Activated CD8-positive, alpha-beta T cell treated with anti-CD3 and anti-CD28 coated beads, Interleukin-2, amount 10 ng/mL, durations not matched to agents 7 days and 5 days (primary cell): ENCODE results near the gene PARP11. TPM values are rescaled to one million over a fixed set of nuclear protein-coding genes. Genes with fewer than 3 reads are reported as not detected.

Source experiments
- ATAC-seq: fragments of 150-1000 bp; cut with Tn5 transposase; one replicate; pipeline ENCODE4 v1.10.0; 2021; ENCODE audit warnings: moderate library complexity
- CTCF ChIA-PET: fragments of 350-600 bp; sonication (Branson Sonifier 250); formaldehyde crosslinking; loops from one replicate; lab custom pipeline; 2021; ENCODE audit warnings: antibody characterized with exemption; lab: Charles Lee
- POLR2A ChIA-PET: fragments of 350-600 bp; sonication (Branson Sonifier 250); formaldehyde crosslinking; loops from one replicate; lab custom pipeline; 2021; ENCODE audit warnings: antibody characterized with exemption; lab: Charles Lee
- DNase-seq: peaks from one replicate; pipeline ENCODE4 v3.0.0-alpha.2; 2020
- H3K27ac Mint-ChIP-seq: one replicate; pipeline ENCODE4 v1.8.0; 2021; ENCODE audit warnings: mild to moderate bottlenecking, mixed read lengths
- H3K27me3 Mint-ChIP-seq: one replicate; pipeline ENCODE4 v1.8.0; 2021; ENCODE audit warnings: low read depth, mixed read lengths
- H3K36me3 Mint-ChIP-seq: one replicate; pipeline ENCODE4 v1.8.0; 2021; ENCODE audit warnings: low read depth, mixed read lengths
- H3K4me1 Mint-ChIP-seq: one replicate; pipeline ENCODE4 v1.8.0; 2021; ENCODE audit warnings: low read depth, mixed read lengths
- H3K4me3 Mint-ChIP-seq: one replicate; pipeline ENCODE4 v1.8.0; 2021; ENCODE audit warnings: mild to moderate bottlenecking, mixed read lengths
- H3K9me3 Mint-ChIP-seq: one replicate; pipeline ENCODE4 v1.8.0; 2022; ENCODE audit warnings: mixed read lengths; ENCODE audit not compliant: insufficient read depth
- total RNA-seq, 2 experiments: library from RNA; stranded (reverse); gene quantifications; one replicate each; pipeline ENCODE4 v1.2.3, GENCODE V29; 2021

Gene PARP11
- 10 to 100 TPM; 36.4 to 36.6 TPM for total RNA-seq

- H3K27me3 Mint-ChIP-seq: no peaks in the 10 kb centered on the region
- H3K9me3 Mint-ChIP-seq: peaks cover 6% of the 10 kb centered on the region
- DNase-seq (peak; percentile 99), ATAC-seq (peak; percentile 94)
- peak within 1 kb of the TSS; percentile 97 for H3K27ac Mint-ChIP-seq
- ChIA-PET POLR2A (interaction anchor here (0.6 to 1.1 kb wide), 5 partner anchors 115 to 400 kb away, joined by 3 to 6 read pairs (median 4); partner anchors contain the start of gene CCND2), CTCF (interaction anchor here (0.9 to 1.9 kb wide), 5 partner anchors 10 to 403 kb away, joined by 3 to 15 read pairs (median 11); no protein-coding TSS in a partner anchor)
- peak within 1 kb of the TSS; percentile 94 for H3K4me3 Mint-ChIP-seq
- peaks cover 41% of the 10 kb centered on the region for H3K4me1 Mint-ChIP-seq
- peaks cover 28% of the 10 kb centered on the region for H3K36me3 Mint-ChIP-seq
Measured at GRCh38 chr12:3872800-3873636, at the start of gene PARP11. Gene PARP11 (minus strand): TSS chr12:3873399. CDS start chr12:3873229, 170 bp downstream.

GRCh38 chr12:3922033-3922432 lies 48.8 kb upstream of the PARP11 start:
- CTCF ChIA-PET: no interaction called here
- POLR2A ChIA-PET: interaction anchor here (1.7 kb wide), 1 partner anchor 11 kb away, joined by 5 read pairs; no protein-coding TSS in a partner anchor

GRCh38 chr12:3921526-3921925 lies 48.3 kb upstream of the PARP11 start:
- Mint-ChIP-seq H3K9me3 (no peaks in the 10 kb centered on the region), H3K4me3 (no peak overlapping the region), H3K27ac (no peak overlapping the region), H3K27me3 (peaks cover 10% of the 10 kb centered on the region), H3K36me3 (no peaks in the 10 kb centered on the region), H3K4me1 (peaks cover 9% of the 10 kb centered on the region)
- ATAC-seq (no peak), DNase-seq (no peak)
- POLR2A ChIA-PET: interaction anchor here (1.7 kb wide), 1 partner anchor 12 kb away, joined by 5 read pairs; no protein-coding TSS in a partner anchor
- CTCF ChIA-PET: no interaction called here

More at GRCh38 chr12:3922033-3922432, 48.8 kb upstream of the PARP11 start:
- Mint-ChIP-seq H3K4me1 (peaks cover 9% of the 10 kb centered on the region), H3K27ac (no peak overlapping the region), H3K27me3 (peaks cover 7% of the 10 kb centered on the region), H3K9me3 (no peaks in the 10 kb centered on the region), H3K36me3 (no peaks in the 10 kb centered on the region), H3K4me3 (no peak overlapping the region)
- ATAC-seq: no peak
- DNase-seq: no peak

GRCh38 chr12:3921151-3921471 lies 47.9 kb upstream of the PARP11 start:
- ATAC-seq (no peak), DNase-seq (no peak)
- Mint-ChIP-seq H3K36me3 (no peaks in the 10 kb centered on the region), H3K9me3 (no peaks in the 10 kb centered on the region), H3K27me3 (peaks cover 10% of the 10 kb centered on the region), H3K27ac (no peak overlapping the region), H3K4me1 (peaks cover 9% of the 10 kb centered on the region), H3K4me3 (no peak overlapping the region)
- POLR2A ChIA-PET: interaction anchor here (1.7 kb wide), 1 partner anchor 12 kb away, joined by 5 read pairs; no protein-coding TSS in a partner anchor
- CTCF ChIA-PET: no interaction called here

- Mint-ChIP-seq H3K27me3 (peaks cover 10% of the 10 kb centered on the region), H3K9me3 (no peaks in the 10 kb centered on the region), H3K4me3 (no peak overlapping the region), H3K36me3 (no peaks in the 10 kb centered on the region), H3K27ac (no peak overlapping the region), H3K4me1 (peaks cover 9% of the 10 kb centered on the region)
- no peak for ATAC-seq
- ChIA-PET CTCF (interaction anchor here (1.0 kb wide), 1 partner anchor 35 kb away, joined by 3 read pairs; no protein-coding TSS in a partner anchor), POLR2A (no interaction called here)
- no peak for DNase-seq
Measured at GRCh38 chr12:3920351-3921150, 47.4 kb upstream of the PARP11 start.

GRCh38 chr12:3913278-3913677 lies 40.1 kb upstream of the PARP11 start:
- Mint-ChIP-seq H3K4me1 (peaks cover under 1% of the 10 kb centered on the region), H3K4me3 (no peak overlapping the region), H3K36me3 (peaks cover 18% of the 10 kb centered on the region), H3K9me3 (no peaks in the 10 kb centered on the region), H3K27me3 (peaks cover 3% of the 10 kb centered on the region), H3K27ac (no peak overlapping the region)
- ATAC-seq (no peak), DNase-seq (no peak)
- ChIA-PET CTCF (interaction anchor here (1.6 kb wide), 1 partner anchor 28 kb away, joined by 7 read pairs; no protein-coding TSS in a partner anchor), POLR2A (interaction anchor here (0.6 to 1.2 kb wide), 2 partner anchors 16 to 171 kb away, joined by 3 read pairs; no protein-coding TSS in a partner anchor)

- ChIA-PET CTCF (interaction anchor here (1.6 kb wide), 1 partner anchor 27 kb away, joined by 7 read pairs; no protein-coding TSS in a partner anchor), POLR2A (interaction anchor here (0.6 to 1.2 kb wide), 2 partner anchors 17 to 171 kb away, joined by 3 read pairs; no protein-coding TSS in a partner anchor)
- peaks cover 18% of the 10 kb centered on the region for H3K36me3 Mint-ChIP-seq
- H3K9me3 Mint-ChIP-seq: no peaks in the 10 kb centered on the region
- H3K4me3 Mint-ChIP-seq: no peak overlapping the region
- DNase-seq (no peak), ATAC-seq (no peak)
- H3K27me3 Mint-ChIP-seq: peaks cover 3% of the 10 kb centered on the region
- H3K27ac Mint-ChIP-seq: no peak overlapping the region
- peaks cover 5% of the 10 kb centered on the region for H3K4me1 Mint-ChIP-seq
Measured at GRCh38 chr12:3912863-3913262, 39.7 kb upstream of the PARP11 start.

GRCh38 chr12:3911409-3911808 lies 38.2 kb upstream of the PARP11 start:
- no peak overlapping the region for H3K4me3 Mint-ChIP-seq
- ChIA-PET CTCF (no interaction called here), POLR2A (no interaction called here)
- no peak overlapping the region for H3K27ac Mint-ChIP-seq
- peaks cover 16% of the 10 kb centered on the region for H3K4me1 Mint-ChIP-seq
- H3K9me3 Mint-ChIP-seq: no peaks in the 10 kb centered on the region
- no peak for DNase-seq
- no peaks in the 10 kb centered on the region for H3K27me3 Mint-ChIP-seq
- ATAC-seq: no peak
- peaks cover 18% of the 10 kb centered on the region for H3K36me3 Mint-ChIP-seq

GRCh38 chr12:3905664-3906063 lies 32.5 kb upstream of the PARP11 start:
- Mint-ChIP-seq H3K4me1 (peaks cover 31% of the 10 kb centered on the region), H3K27me3 (no peaks in the 10 kb centered on the region), H3K27ac (peak overlapping the region; percentile 83), H3K4me3 (peak overlapping the region; percentile 75), H3K36me3 (peaks cover 7% of the 10 kb centered on the region), H3K9me3 (no peaks in the 10 kb centered on the region)
- DNase-seq (no peak), ATAC-seq (peak; percentile 40)
- ChIA-PET CTCF (interaction anchor here (1.2 to 4.4 kb wide), 5 partner anchors 9 to 83 kb away, joined by 3 to 24 read pairs (median 8); no protein-coding TSS in a partner anchor), POLR2A (interaction anchor here (0.7 to 2.1 kb wide), 3 partner anchors 8 to 57 kb away, joined by 3 to 5 read pairs (median 4); no protein-coding TSS in a partner anchor)

- Mint-ChIP-seq H3K27ac (peak overlapping the region; percentile 83), H3K9me3 (no peaks in the 10 kb centered on the region), H3K27me3 (no peaks in the 10 kb centered on the region), H3K36me3 (peaks cover 4% of the 10 kb centered on the region), H3K4me3 (peak overlapping the region; percentile 75), H3K4me1 (peaks cover 31% of the 10 kb centered on the region)
- peak; percentile 40 for ATAC-seq
- DNase-seq: no peak
- POLR2A ChIA-PET: interaction anchor here (0.7 to 2.1 kb wide), 3 partner anchors 8 to 389 kb away, joined by 3 to 5 read pairs (median 4); no protein-coding TSS in a partner anchor
- CTCF ChIA-PET: interaction anchor here (1.0 to 4.4 kb wide), 9 partner anchors 8 to 372 kb away, joined by 3 to 24 read pairs (median 6); no protein-coding TSS in a partner anchor
Measured at GRCh38 chr12:3904999-3905398, 31.8 kb upstream of the PARP11 start.

- ATAC-seq: no peak
- ChIA-PET POLR2A (no interaction called here), CTCF (no interaction called here)
- peaks cover 41% of the 10 kb centered on the region for H3K4me1 Mint-ChIP-seq
- no peak for DNase-seq
- H3K36me3 Mint-ChIP-seq: peaks cover 4% of the 10 kb centered on the region
- no peaks in the 10 kb centered on the region for H3K27me3 Mint-ChIP-seq
- no peak overlapping the region for H3K4me3 Mint-ChIP-seq
- no peak overlapping the region for H3K27ac Mint-ChIP-seq
- H3K9me3 Mint-ChIP-seq: no peaks in the 10 kb centered on the region
Measured at GRCh38 chr12:3902921-3903320, 29.7 kb upstream of the PARP11 start.
